B cell (primary cell): ENCODE results near the gene AUTS2.

Source experiments
- EZH2 ChIP-seq: IDR thresholded peaks from 2 replicates; pipeline ENCODE4 v1.6.1; 2012; ENCODE audit warnings: borderline replicate concordance, low read depth, mild to moderate bottlenecking, moderate library complexity, low read length; ENCODE audit not compliant: insufficient read depth, poor library complexity, severe bottlenecking
- TF ChIP-seq, protein P1 (sequence below): fragments of 200-600 bp; IDR thresholded peaks from one replicate; pipeline ENCODE4 v1.8.0; 2022; ENCODE audit warnings: antibody characterized with exemption, mild to moderate bottlenecking

GRCh38 chr7:70032649-70033048 is 434.4 kb downstream of the AUTS2 start:
- TF ChIP-seq, protein P1, sequence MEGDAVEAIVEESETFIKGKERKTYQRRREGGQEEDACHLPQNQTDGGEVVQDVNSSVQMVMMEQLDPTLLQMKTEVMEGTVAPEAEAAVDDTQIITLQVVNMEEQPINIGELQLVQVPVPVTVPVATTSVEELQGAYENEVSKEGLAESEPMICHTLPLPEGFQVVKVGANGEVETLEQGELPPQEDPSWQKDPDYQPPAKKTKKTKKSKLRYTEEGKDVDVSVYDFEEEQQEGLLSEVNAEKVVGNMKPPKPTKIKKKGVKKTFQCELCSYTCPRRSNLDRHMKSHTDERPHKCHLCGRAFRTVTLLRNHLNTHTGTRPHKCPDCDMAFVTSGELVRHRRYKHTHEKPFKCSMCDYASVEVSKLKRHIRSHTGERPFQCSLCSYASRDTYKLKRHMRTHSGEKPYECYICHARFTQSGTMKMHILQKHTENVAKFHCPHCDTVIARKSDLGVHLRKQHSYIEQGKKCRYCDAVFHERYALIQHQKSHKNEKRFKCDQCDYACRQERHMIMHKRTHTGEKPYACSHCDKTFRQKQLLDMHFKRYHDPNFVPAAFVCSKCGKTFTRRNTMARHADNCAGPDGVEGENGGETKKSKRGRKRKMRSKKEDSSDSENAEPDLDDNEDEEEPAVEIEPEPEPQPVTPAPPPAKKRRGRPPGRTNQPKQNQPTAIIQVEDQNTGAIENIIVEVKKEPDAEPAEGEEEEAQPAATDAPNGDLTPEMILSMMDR: no peak
- TF ChIP-seq EZH2: no peak
